Measurements from ENCODE around the gene TRIAP1. TPM values are rescaled to one million over a fixed set of nuclear protein-coding genes. Genes with fewer than 3 reads are reported as not detected.

TRIAP1 gene
- total RNA-seq, 6 donors from 2014 or later, result 5.2 to 21.1 (median 18.7) TPM; not detected in 1

GRCh38 chr12:120481022-120481767 is 35.0 kb upstream of the TRIAP1 start:
- H3K36me3 ChIP-seq, result no peaks in the 10 kb centered on the region
- H3K9me3 ChIP-seq, result no peaks in the 10 kb centered on the region
- no peak for ATAC-seq (ENCODE audit: low FRiP score in 2 of 2)
- no peak for TF ChIP-seq POLR2AphosphoS5 (IDR thresholded peaks at IDR 0.05)
- TF ChIP-seq POLR2A (IDR thresholded peaks at IDR 0.05), result no peak
- TF ChIP-seq EP300 (IDR thresholded peaks at IDR 0.05), result no peak
- TF ChIP-seq, protein P1, sequence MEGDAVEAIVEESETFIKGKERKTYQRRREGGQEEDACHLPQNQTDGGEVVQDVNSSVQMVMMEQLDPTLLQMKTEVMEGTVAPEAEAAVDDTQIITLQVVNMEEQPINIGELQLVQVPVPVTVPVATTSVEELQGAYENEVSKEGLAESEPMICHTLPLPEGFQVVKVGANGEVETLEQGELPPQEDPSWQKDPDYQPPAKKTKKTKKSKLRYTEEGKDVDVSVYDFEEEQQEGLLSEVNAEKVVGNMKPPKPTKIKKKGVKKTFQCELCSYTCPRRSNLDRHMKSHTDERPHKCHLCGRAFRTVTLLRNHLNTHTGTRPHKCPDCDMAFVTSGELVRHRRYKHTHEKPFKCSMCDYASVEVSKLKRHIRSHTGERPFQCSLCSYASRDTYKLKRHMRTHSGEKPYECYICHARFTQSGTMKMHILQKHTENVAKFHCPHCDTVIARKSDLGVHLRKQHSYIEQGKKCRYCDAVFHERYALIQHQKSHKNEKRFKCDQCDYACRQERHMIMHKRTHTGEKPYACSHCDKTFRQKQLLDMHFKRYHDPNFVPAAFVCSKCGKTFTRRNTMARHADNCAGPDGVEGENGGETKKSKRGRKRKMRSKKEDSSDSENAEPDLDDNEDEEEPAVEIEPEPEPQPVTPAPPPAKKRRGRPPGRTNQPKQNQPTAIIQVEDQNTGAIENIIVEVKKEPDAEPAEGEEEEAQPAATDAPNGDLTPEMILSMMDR (IDR thresholded peaks at IDR 0.05), result no peak
- no peak overlapping the region for H3K27ac ChIP-seq
- DNase-seq, result no peak
- H3K27me3 ChIP-seq, result no peaks in the 10 kb centered on the region
- no peaks in the 10 kb centered on the region for H3K4me1 ChIP-seq
- 91 to 93% methylated on average over 9 of the region's 9 CpGs for whole genome bisulfite sequencing, 2 donors
- H3K4me3 ChIP-seq, result no peak overlapping the region

- WGBS, 2 donors, result 89 to 100% methylated on average over 1 of the region's 1 CpG
- no peak overlapping the region for H3K4me3 ChIP-seq
- no peaks in the 10 kb centered on the region for H3K4me1 ChIP-seq
- H3K9me3 ChIP-seq, result no peaks in the 10 kb centered on the region
- TF ChIP-seq, protein P1 (IDR thresholded peaks at IDR 0.05), result no peak
- TF ChIP-seq POLR2AphosphoS5 (IDR thresholded peaks at IDR 0.05), result no peak
- TF ChIP-seq POLR2A (IDR thresholded peaks at IDR 0.05), result no peak
- no peak for TF ChIP-seq EP300 (IDR thresholded peaks at IDR 0.05)
- ATAC-seq (ENCODE audit: low FRiP score in 2 of 2), result no peak
- no peaks in the 10 kb centered on the region for H3K36me3 ChIP-seq
- H3K27ac ChIP-seq, result no peak overlapping the region
- no peak for DNase-seq
- H3K27me3 ChIP-seq, result no peaks in the 10 kb centered on the region
Observed at GRCh38 chr12:120480211-120480610, 34.0 kb upstream of the TRIAP1 start.

GRCh38 chr12:120479458-120479857 is 33.3 kb upstream of the TRIAP1 start:
- TF ChIP-seq, protein P1 (IDR thresholded peaks at IDR 0.05), result no peak
- Histone ChIP-seq H3K4me3 (no peak overlapping the region), H3K36me3 (no peaks in the 10 kb centered on the region), H3K4me1 (no peaks in the 10 kb centered on the region), H3K9me3 (no peaks in the 10 kb centered on the region), H3K27ac (no peak overlapping the region), H3K27me3 (no peaks in the 10 kb centered on the region)
- WGBS, 2 donors, result 83 to 88% methylated on average over 1 of the region's 1 CpG
- ATAC-seq (ENCODE audit: low FRiP score in 2 of 2) (no peak), DNase-seq (no peak)

DNA sequence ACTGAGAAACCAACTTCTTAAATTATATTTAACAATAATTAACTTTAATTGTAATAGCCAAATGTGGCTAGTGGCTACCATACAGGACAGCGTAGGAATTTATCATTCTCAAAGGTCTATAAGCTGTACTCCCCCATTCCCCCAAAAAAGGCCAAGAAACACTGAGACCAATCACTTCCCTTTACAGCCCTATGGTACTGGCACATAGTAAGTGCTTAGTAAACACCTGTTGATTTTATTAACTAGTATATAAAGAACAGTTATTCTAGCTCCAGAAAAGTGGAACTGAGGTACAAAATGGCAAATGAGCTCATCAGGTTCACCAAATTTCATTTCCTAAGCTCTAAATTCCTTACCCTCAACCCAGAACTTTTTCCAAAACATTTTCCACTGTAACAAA is 29.5 kb upstream of the TRIAP1 start:
- DNase-seq, result no peak
- no peak for ATAC-seq (ENCODE audit: low FRiP score in 2 of 2)
- WGBS, 2 donors, result 95 to 100% methylated on average over 1 of the region's 1 CpG
- Histone ChIP-seq H3K9me3 (no peaks in the 10 kb centered on the region), H3K4me1 (peaks cover under 1 to 4% (median 2%) of the 10 kb centered on the region in 4 donors), H3K27me3 (no peaks in the 10 kb centered on the region), H3K36me3 (no peaks in the 10 kb centered on the region), H3K4me3 (no peak overlapping the region), H3K27ac (no peak overlapping the region)
- TF ChIP-seq POLR2AphosphoS5 (IDR thresholded peaks at IDR 0.05), result no peak
- no peak for TF ChIP-seq POLR2A (IDR thresholded peaks at IDR 0.05)
- no peak for TF ChIP-seq EP300 (IDR thresholded peaks at IDR 0.05)
- TF ChIP-seq, protein P1 (IDR thresholded peaks at IDR 0.05), result no peak

DNA sequence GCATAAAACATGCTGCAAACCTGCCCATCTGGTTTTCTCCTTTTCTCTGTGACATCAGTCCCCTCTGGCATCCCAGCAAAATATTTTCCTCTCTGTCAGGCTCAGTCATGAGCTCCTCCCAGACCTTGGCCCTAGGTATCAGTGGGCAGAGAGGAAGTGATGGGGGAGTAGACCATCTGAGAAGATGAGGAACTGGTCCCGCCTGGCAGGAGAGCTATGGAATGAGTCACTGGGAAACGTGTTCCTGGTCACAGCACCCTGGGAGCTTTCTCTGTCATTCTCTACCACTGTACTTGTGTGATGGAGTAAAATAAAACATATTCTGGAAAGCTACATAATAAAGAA is 28.4 kb upstream of the TRIAP1 start:
- Histone ChIP-seq H3K4me3 (no peak overlapping the region), H3K4me1 (peaks cover 8 to 11% (median 10%) of the 10 kb centered on the region in 4 donors), H3K27me3 (no peaks in the 10 kb centered on the region), H3K36me3 (no peaks in the 10 kb centered on the region), H3K27ac (no peak overlapping the region), H3K9me3 (no peaks in the 10 kb centered on the region)
- TF ChIP-seq POLR2AphosphoS5 (IDR thresholded peaks at IDR 0.05) (no peak), POLR2A (IDR thresholded peaks at IDR 0.05) (no peak)
- DNase-seq, result no peak
- 5 to 36% methylated on average over 2 of the region's 2 CpGs for WGBS, 2 donors
- ATAC-seq (ENCODE audit: low FRiP score in 2 of 2), result peak in 1 of 2 donors; percentile 42
